ENCODE results near the gene AIP. TPM values are rescaled to one million over a fixed set of nuclear protein-coding genes. Genes with fewer than 3 reads are reported as not detected.

AIP gene
- total RNA-seq, 2 experiments from 2014 or later, result 115 to 117 TPM

- Mint-ChIP-seq H3K36me3 (ENCODE audit: low read depth) (peaks cover 30% of the 10 kb centered on the region), H3K27me3 (no peaks in the 10 kb centered on the region), H3K4me3 (peak overlapping the region; percentile 93), H3K4me1 (ENCODE audit: low read depth) (peaks cover 48% of the 10 kb centered on the region), H3K9me3 (no peaks in the 10 kb centered on the region), H3K27ac (peak overlapping the region; percentile 98)
- ATAC-seq (ENCODE audit: poor library complexity) (no peak), DNase-seq (peak in 1 of 14 experiments; percentile 60)
- CTCF ChIA-PET, result interaction anchor here (0.8 to 1.9 kb wide), 9 partner anchors 37 to 189 kb away, joined by 3 to 8 read pairs (median 4); partner anchors contain the start of genes RAD9A and TMEM134
- intact Hi-C loops (cut with DNase I, micrococcal nuclease), result loop anchor here (1.0 to 10.0 kb wide), 12 partner anchors 23 to 264 kb away; partner anchors contain the start of genes AIP (in 2 of the 2), PPP1CA (in 2 of the 2), PTPRCAP (in 2 of the 2) and TMEM134 (in 2 of the 2)
- Histone ChIP-seq H3K27me3 (ENCODE audit: control insufficient read depth in 1 of 2, insufficient read depth in 2 of 2, low read length in 2 of 2) (peaks cover 0 to 3% of the 10 kb centered on the region in 2 experiments), H3K4me1 (ENCODE audit: insufficient read depth, low read length) (peaks cover 59% of the 10 kb centered on the region), H3K9me3 (ENCODE audit: control insufficient read depth in 1 of 2, insufficient read depth in 1 of 2, low read length in 2 of 2) (no peaks in the 10 kb centered on the region), H3K36me3 (ENCODE audit: insufficient read depth, low read length) (peaks cover 27% of the 10 kb centered on the region), H3K4me3 (ENCODE audit: low read length) (no peak overlapping the region), H3K27ac (ENCODE audit: low read depth in 1 of 2, low read length in 2 of 2) (peak overlapping the region; percentile 71 to 97)
- POLR2A ChIA-PET, result interaction anchor here (1.0 to 3.0 kb wide), 9 partner anchors 21 to 153 kb away, joined by 3 to 35 read pairs (median 7); partner anchors contain the start of genes AIP, POLD4, PPP1CA and PTPRCAP
- peak; percentile 64 for TF ChIP-seq CTCF (IDR thresholded peaks at IDR 0.05)
These were observed 23.7 kb downstream of the AIP start for GRCh38 chr11:67506426-67507051.

GRCh38 chr11:67507242-67507863 is 24.5 kb downstream of the AIP start:
- H3K4me1 Mint-ChIP-seq (ENCODE audit: low read depth), result peaks cover 48% of the 10 kb centered on the region
- ATAC-seq (ENCODE audit: poor library complexity) (no peak), DNase-seq (peak in 1 of 14 experiments; percentile 38)
- no peak for TF ChIP-seq CTCF (IDR thresholded peaks at IDR 0.05)
- H3K4me1 ChIP-seq (ENCODE audit: insufficient read depth, low read length), result peaks cover 55% of the 10 kb centered on the region
- peak overlapping the region; percentile 93 for H3K4me3 Mint-ChIP-seq
- ChIA-PET CTCF (interaction anchor here (1.1 to 1.3 kb wide), 2 partner anchors 106 to 118 kb away, joined by 3 read pairs; partner anchors contain the start of gene PPP1CA), POLR2A (interaction anchor here (0.6 to 1.5 kb wide), 7 partner anchors 22 to 154 kb away, joined by 3 to 7 read pairs (median 4); partner anchors contain the start of genes AIP, POLD4, PTPRCAP and TBC1D10C)
- peak overlapping the region; percentile 87 to 97 for H3K27ac ChIP-seq (ENCODE audit: low read depth in 1 of 2, low read length in 2 of 2)
- peaks cover 19% of the 10 kb centered on the region for H3K36me3 ChIP-seq (ENCODE audit: insufficient read depth, low read length)
- intact Hi-C loops (cut with DNase I, micrococcal nuclease), result loop anchor here (2.0 to 10.0 kb wide), 8 partner anchors 71 to 265 kb away; partner anchors contain the start of genes PPP1CA (in 2 of the 2), PTPRCAP (in 2 of the 2), CARNS1 (in 1 of the 2) and RPS6KB2 (in 1 of the 2)
- no peaks in the 10 kb centered on the region for H3K27me3 Mint-ChIP-seq
- H3K36me3 Mint-ChIP-seq (ENCODE audit: low read depth), result peaks cover 26% of the 10 kb centered on the region
- H3K4me3 ChIP-seq (ENCODE audit: low read length), result peak overlapping the region; percentile 76
- no peaks in the 10 kb centered on the region for H3K9me3 Mint-ChIP-seq
- H3K27ac Mint-ChIP-seq, result peak overlapping the region; percentile 98
- peaks cover 0 to 9% of the 10 kb centered on the region in 2 experiments for H3K27me3 ChIP-seq (ENCODE audit: control insufficient read depth in 1 of 2, insufficient read depth in 2 of 2, low read length in 2 of 2)
- H3K9me3 ChIP-seq (ENCODE audit: control insufficient read depth in 1 of 2, insufficient read depth in 1 of 2, low read length in 2 of 2), result no peaks in the 10 kb centered on the region

GRCh38 chr11:67507864-67508485 is 25.1 kb downstream of the AIP start, which contains the start of gene CDK2AP2:
TSS of gene CDK2AP2 (minus strand) at chr11:67508162. CDS start at chr11:67508082, 80 bp downstream.
- peak; percentile 71 for ATAC-seq (ENCODE audit: poor library complexity)
- Histone ChIP-seq H3K4me3 (ENCODE audit: low read length) (peak within 1 kb of the TSS; percentile 76), H3K9me3 (ENCODE audit: control insufficient read depth in 1 of 2, insufficient read depth in 1 of 2, low read length in 2 of 2) (no peaks in the 10 kb centered on the region), H3K27ac (ENCODE audit: low read depth in 1 of 2, low read length in 2 of 2) (peak within 1 kb of the TSS; percentile 87 to 97), H3K4me1 (ENCODE audit: insufficient read depth, low read length) (peaks cover 50% of the 10 kb centered on the region), H3K27me3 (ENCODE audit: control insufficient read depth in 1 of 2, insufficient read depth in 2 of 2, low read length in 2 of 2) (peaks cover 0 to 9% of the 10 kb centered on the region in 2 experiments), H3K36me3 (ENCODE audit: insufficient read depth, low read length) (peaks cover 12% of the 10 kb centered on the region)
- no peak for TF ChIP-seq CTCF (IDR thresholded peaks at IDR 0.05)
- H3K4me1 Mint-ChIP-seq (ENCODE audit: low read depth), result peaks cover 44% of the 10 kb centered on the region
- peak within 1 kb of the TSS; percentile 98 for H3K27ac Mint-ChIP-seq
- intact Hi-C loops (cut with DNase I, micrococcal nuclease), result loop anchor here (1.0 to 10.0 kb wide), 11 partner anchors 44 to 266 kb away; partner anchors contain the start of genes PPP1CA (in 2 of the 2), PTPRCAP (in 2 of the 2), CARNS1 (in 1 of the 2) and NDUFV1 (in 1 of the 2)
- POLR2A ChIA-PET, result interaction anchor here (0.6 to 1.5 kb wide), 10 partner anchors 22 to 184 kb away, joined by 3 to 7 read pairs (median 3); partner anchors contain the start of genes AIP, POLD4, PTPRCAP and TBC1D10C
- peaks cover 22% of the 10 kb centered on the region for H3K36me3 Mint-ChIP-seq (ENCODE audit: low read depth)
- CTCF ChIA-PET, result interaction anchor here (1.1 to 1.3 kb wide), 2 partner anchors 107 to 118 kb away, joined by 3 read pairs; partner anchors contain the start of gene PPP1CA
- no peaks in the 10 kb centered on the region for H3K27me3 Mint-ChIP-seq
- DNase-seq, result peak; percentile 91 to 99 (median 97)
- peak within 1 kb of the TSS; percentile 93 for H3K4me3 Mint-ChIP-seq
- no peaks in the 10 kb centered on the region for H3K9me3 Mint-ChIP-seq
